K562 (cell line): ENCODE data around the gene SYF2. TPM values are rescaled to one million over a fixed set of nuclear protein-coding genes. Genes with fewer than 3 reads are reported as not detected.
A peak's percentile ranks its signal among the peaks of the same experiment; 100 is the strongest.
"Not testable (repeated sequence)": the region's sequence is repeated elsewhere in the genome, so short reads cannot be mapped to it uniquely, and the experiment has no call there.

Source experiments
- ATAC-seq: fragments of 200-7000 bp; cut with Tn5 transposase; 3 replicates; pipeline ENCODE4 v1.9.1; 2020; ENCODE audit warnings: moderate library complexity
- BruUV-seq: library from RNA; stranded (reverse); fragments of 400-500 nt; replicated peaks from 2 replicates; lab custom pipeline; 2021; lab: Mats Ljungman, UMichigan
- CTCF ChIA-PET: fragments of 300-600 bp; formaldehyde crosslinking; extraction: SDS; loops from one replicate; lab custom pipeline; 2021; ENCODE audit warnings: low intra/inter-chr PET ratio; lab: Yijun Ruan, JAX
- POLR2A ChIA-PET: fragments of 300-600, 350-650 bp; sonication (Branson Sonifier 250); formaldehyde crosslinking; extraction: SDS; loops from one replicate; lab custom pipeline; 2021; ENCODE audit warnings: antibody characterized with exemption, inconsistent platforms; lab: Yijun Ruan, JAX
- DNase-seq, 4 experiments: peaks; one replicate each; pipeline versions ENCODE4 v3.0.0 to v3.0.0-alpha.2; 2011 to 2018; ENCODE audit warnings: low spot score in 3 of 4, mixed read lengths in 3 of 4; ENCODE audit errors: extremely low read depth in 1 of 4
- FAIRE-seq: peaks from 2 replicates; lab custom pipeline; 2011; peaks lifted over from hg19 to GRCh38; lab: Jason Lieb, UNC
- H2AFZ ChIP-seq: 2 replicates; pipeline ENCODE4 v1.6.0; 2011; ENCODE audit warnings: low read depth, low read length, control low read depth, inconsistent platforms
- H3K27ac ChIP-seq: fragments of 200-600 bp; 3 replicates; pipeline ENCODE4 v1.8.0; 2011; ENCODE audit warnings: low read depth, mild to moderate bottlenecking, control low read depth, inconsistent platforms, low read length, moderate library complexity, mixed read lengths; ENCODE audit errors: extremely low read depth
- H3K27me3 ChIP-seq, 2 experiments: fragments of 300-600 bp in 1 of 2; 2 replicates in 1 of 2; 3 replicates in 1 of 2; pipeline versions ENCODE4 v1.6.0 to v1.8.0; 2011; ENCODE audit warnings: inconsistent platforms in 2 of 2, low read length in 2 of 2, mild to moderate bottlenecking in 1 of 2, mixed read lengths in 1 of 2, moderate library complexity in 1 of 2; ENCODE audit not compliant: control insufficient read depth in 2 of 2, insufficient read depth in 2 of 2
- H3K36me3 ChIP-seq: fragments of 300-600 bp; 3 replicates; pipeline ENCODE4 v1.8.0; 2011; ENCODE audit warnings: mild to moderate bottlenecking, low read length, inconsistent platforms; ENCODE audit not compliant: control insufficient read depth, insufficient read depth
- H3K4me1 ChIP-seq, 2 experiments: fragments of 200-600 bp in 1 of 2; replicated peaks in 1 of 2; 2 replicates in 1 of 2; 3 replicates in 1 of 2; pipeline versions ENCODE4 v1.5.1 to v1.8.0; 2011; ENCODE audit warnings: inconsistent platforms in 2 of 2, low read length in 2 of 2, mild to moderate bottlenecking in 1 of 2, mixed read lengths in 1 of 2, moderate library complexity in 1 of 2; ENCODE audit not compliant: control insufficient read depth in 2 of 2, insufficient read depth in 2 of 2
- H3K4me2 ChIP-seq: 2 replicates; pipeline ENCODE4 v1.6.1; 2011; ENCODE audit warnings: low read length, control low read depth, inconsistent platforms, mixed read lengths; ENCODE audit not compliant: insufficient read depth
- H3K4me3 ChIP-seq: fragments of 200-600 bp; sonication (generic), shearing (Covaris generic); 2 replicates; pipeline ENCODE4 v1.5.1; 2016; ENCODE audit warnings: control low read depth, inconsistent platforms
- H3K79me2 ChIP-seq: fragments of 200-600 bp; 3 replicates; pipeline ENCODE4 v1.8.0; 2011; ENCODE audit warnings: low read length, inconsistent platforms; ENCODE audit not compliant: control insufficient read depth, insufficient read depth
- H3K9ac ChIP-seq, 2 experiments: 2 replicates each; pipeline versions ENCODE4 v1.6.0 to v1.6.1; 2011; ENCODE audit warnings: low read depth in 2 of 2, low read length in 2 of 2, control low read depth in 1 of 2, inconsistent platforms in 1 of 2, mild to moderate bottlenecking in 1 of 2, mixed read lengths in 1 of 2; ENCODE audit not compliant: insufficient read depth in 1 of 2
- H3K9me1 ChIP-seq: one replicate; pipeline ENCODE4 v1.6.0; 2011; ENCODE audit warnings: inconsistent platforms, mild to moderate bottlenecking, low read length, moderate library complexity; ENCODE audit not compliant: control insufficient read depth, insufficient read depth
- H3K9me3 ChIP-seq: replicated peaks from 2 replicates; pipeline ENCODE4 v1.5.1; 2011; ENCODE audit warnings: low read depth, low read length, inconsistent platforms; ENCODE audit not compliant: control insufficient read depth, insufficient read depth
- H4K20me1 ChIP-seq: replicated peaks from 2 replicates; pipeline ENCODE4 v1.6.1; 2011; ENCODE audit warnings: low read length, inconsistent platforms, mixed read lengths; ENCODE audit not compliant: control insufficient read depth, insufficient read depth
- C11orf30 ChIP-seq: fragments of 450-650 bp; IDR thresholded peaks from 2 replicates; pipeline ENCODE4 v1.6.1; 2016; ENCODE audit warnings: low read depth, mild to moderate bottlenecking
- ELF4 ChIP-seq: fragments of 450-650 bp; formaldehyde crosslinking; IDR thresholded peaks from 2 replicates; pipeline ENCODE4 v1.4.0; 2022; ENCODE audit warnings: missing genetic modification characterization
- FOSL1 ChIP-seq: fragments of 200-800 bp; sonication (Bioruptor generic); conservative IDR thresholded peaks from 2 replicates; pipeline ENCODE4 v1.6.1; 2016; ENCODE audit warnings: missing genetic modification characterization, missing compliant biosample characterization
- HBP1 ChIP-seq: fragments of 450-650 bp; formaldehyde crosslinking; IDR thresholded peaks from 2 replicates; pipeline ENCODE4 v1.4.0; 2022; ENCODE audit warnings: missing genetic modification characterization
- LCOR ChIP-seq: sonication (generic); formaldehyde crosslinking; IDR thresholded peaks from 2 replicates; pipeline ENCODE4 v1.8.0; 2022; ENCODE audit warnings: mild to moderate bottlenecking, missing genetic modification reagents
- REST ChIP-seq, 2 experiments: fragments of 450-650 bp; formaldehyde crosslinking in 1 of 2; IDR thresholded peaks; 2 replicates each; pipeline versions ENCODE4 v1.4.0 to v1.6.1; 2014 to 2020; ENCODE audit warnings: mild to moderate bottlenecking in 2 of 2, borderline replicate concordance in 1 of 2, low read depth in 1 of 2
- ZMIZ1 ChIP-seq, 2 experiments: fragments of 150-350 bp in 1 of 2; IDR thresholded peaks; 2 replicates each; pipeline ENCODE4 v1.6.1; 2012 to 2016; ENCODE audit warnings: low read depth in 2 of 2, low read length in 2 of 2, mild to moderate bottlenecking in 1 of 2, moderate library complexity in 1 of 2
- WGBS: fragments of 100-300 bp; shearing (Covaris generic); methylation state at CpG from one replicate; pipeline ENCODE4 v1.1.6; 2016; ENCODE audit warnings: low coverage, mixed read lengths; ENCODE audit not compliant: insufficient coverage; ENCODE audit errors: missing lambda C conversion rate; 5-methylcytosine and 5-hydroxymethylcytosine counted together
- in situ Hi-C: fragments of 300-500 bp; cut with MboI; formaldehyde crosslinking; loops from 4 replicates; pipeline ENCODE4 v1.15.0; 2018; ENCODE audit warnings: inconsistent platforms, mixed read lengths
- intact Hi-C: fragments of 100-400 bp; cut with micrococcal nuclease; formaldehyde crosslinking; loops from 2 replicates; pipeline ENCODE4 v1.14.2; 2022
- polyA plus RNA-seq, 8 experiments: library from polyadenylated mRNA; depleted of rRNA in 4 of 8; stranded (reverse) in 5 of 8; unstranded in 3 of 8; fragments of >200 nt; fragmentation: Nextera tagmentation in 2 of 8; fragmentation: Illumina TruSeq in 1 of 8; extraction: Ambion mirVana in 2 of 8; extraction: Trizol in 1 of 8; gene quantifications; 2 replicates each; pipeline versions ENCODE4 v1.2.1 to v1.2.3, GENCODE V29; 2011 to 2014; ENCODE audit warnings: inconsistent platforms in 1 of 8, missing spikeins in 1 of 8
- total RNA-seq, 7 experiments: library from RNA; depleted of rRNA in 6 of 7; stranded (reverse); fragments of >200 nt in 6 of 7; fragmentation: Illumina TruSeq in 2 of 7; extraction: Trizol in 2 of 7; gene quantifications; 2 replicates each; pipeline versions ENCODE4 v1.2.1 to v1.2.3, GENCODE V29; 2011 to 2021; ENCODE audit warnings: low replicate concordance in 1 of 7

The SYF2 gene
- total and polyA plus RNA-seq, 9 of the 15 experiments (the other 6 are each of a cell fraction or from before 2014, with no cell fraction given) = 20.9 to 69.0 (median 43.2) TPM

- H2AFZ ChIP-seq; H3K9ac ChIP-seq; CTCF ChIA-PET; in situ Hi-C loops; H3K4me3 ChIP-seq; H3K36me3 ChIP-seq; H3K9me1 ChIP-seq; H4K20me1 ChIP-seq; H3K27me3 ChIP-seq; H3K9me3 ChIP-seq; BruUV-seq; POLR2A ChIA-PET; TF ChIP-seq REST (CRISPR knock-in tag; IDR thresholded peaks at IDR 0.05; ENCODE audit: low read depth): not testable (repeated sequence)
- intact Hi-C loops = loop anchor here (10.0 kb wide), 1 partner anchor 155 kb away; the partner anchor contains the start of gene MACO1
- Histone ChIP-seq H3K79me2 (peaks cover 23% of the 10 kb centered on the region), H3K27ac (peak overlapping the region; percentile 76; the same call in 1 of the 3 replicates), H3K4me1 (peaks cover 11 to 28% of the 10 kb centered on the region in 2 experiments; a peak in 4 of 5 replicates), H3K4me2 (peak overlapping the region; percentile 46; the same call in 1 of the 2 replicates)
- FAIRE-seq = peak; percentile 99
- peak; percentile 86 for ATAC-seq
- 0% methylated on average over 4 of the region's 5 CpGs for WGBS
- peak in 1 of 4 experiments; percentile 86 for DNase-seq
- TF ChIP-seq FOSL1 (tag) = peak; percentile 51; the same call in 1 of the 2 replicates
- peak; percentile 61; the same call in 1 of the 2 replicates for TF ChIP-seq LCOR (CRISPR knock-in tag)
- 0 out of 2 replicates have a peak, but pooled peaks have one; percentile 22 for TF ChIP-seq C11orf30
- peak; percentile 12; the same call in 1 of the 2 replicates for TF ChIP-seq ELF4 (CRISPR knock-in tag)
- peak; percentile 31; the same call in 1 of the 2 replicates for TF ChIP-seq HBP1
- TF ChIP-seq ZMIZ1 (IDR thresholded peaks at IDR 0.05; ENCODE audit: low read depth in 2 of 2, low read length in 2 of 2) = peak in 1 of 2 experiments; percentile 86; a peak in 2 of 4 replicates
- TF ChIP-seq REST (IDR thresholded peaks at IDR 0.05; ENCODE audit: borderline replicate concordance) = peak; percentile 25; the same call in 1 of the 2 replicates
Observed at GRCh38 chr1:25279693-25280111, 47.4 kb upstream of the SYF2 start.
